NCI-H1417 treated with DMSO at 0.1 percent for 48 hours (cell line): Measurements from ENCODE around the gene MLLT10.

Experiments used
- DNase-seq: peaks from one replicate; lab custom pipeline; 2025; lab: John Stamatoyannopoulos, UW

MLLT10 gene

GRCh38 chr10:21740989-21741388, 207.0 kb downstream of the MLLT10 start:
- DNase-seq: no peak

GRCh38 chr10:21742740-21743412, 208.8 kb downstream of the MLLT10 start:
- no peak for DNase-seq

- DNase-seq: no peak
These were observed 210.2 kb downstream of the MLLT10 start for GRCh38 chr10:21744223-21744622.

GRCh38 chr10:21746118-21746517, 212.1 kb downstream of the MLLT10 start:
- no peak for DNase-seq

- DNase-seq: no peak
These were observed 213.8 kb downstream of the MLLT10 start for GRCh38 chr10:21747809-21748208.

- no peak for DNase-seq
These were observed 215.8 kb downstream of the MLLT10 start for GRCh38 chr10:21749788-21750187.

GRCh38 chr10:21750424-21750823, 216.4 kb downstream of the MLLT10 start:
- no peak for DNase-seq

GRCh38 chr10:21751341-21752310, 217.6 kb downstream of the MLLT10 start:
- no peak for DNase-seq

- no peak for DNase-seq
These were observed 219.7 kb downstream of the MLLT10 start for GRCh38 chr10:21753497-21754270.

- DNase-seq: no peak
These were observed 220.5 kb downstream of the MLLT10 start for GRCh38 chr10:21754410-21755011.

GRCh38 chr10:21756707-21757106, 222.7 kb downstream of the MLLT10 start:
- DNase-seq: no peak

GRCh38 chr10:21757185-21757901, 223.3 kb downstream of the MLLT10 start:
- DNase-seq: no peak

- no peak for DNase-seq
These were observed 224.2 kb downstream of the MLLT10 start for GRCh38 chr10:21758239-21758638.

- DNase-seq: no peak
These were observed 224.7 kb downstream of the MLLT10 start for GRCh38 chr10:21758696-21759095.

GRCh38 chr10:21759232-21759631, 225.2 kb downstream of the MLLT10 start:
- DNase-seq: no peak

- no peak for DNase-seq
These were observed 226.3 kb downstream of the MLLT10 start for GRCh38 chr10:21760332-21760731.

- DNase-seq: no peak
These were observed 230.6 kb downstream of the MLLT10 start for GRCh38 chr10:21764466-21765189.

- DNase-seq: no peak
These were observed 235.0 kb downstream of the MLLT10 start for GRCh38 chr10:21769041-21769440.

- DNase-seq: no peak
These were observed 237.2 kb downstream of the MLLT10 start for GRCh38 chr10:21771219-21771618.

GRCh38 chr10:21776883-21777282, 242.9 kb downstream of the MLLT10 start:
- no peak for DNase-seq

- no peak for DNase-seq
These were observed 257.2 kb downstream of the MLLT10 start for GRCh38 chr10:21791276-21791675.
